HepG2 (cell line): Measurements from ENCODE around the gene MTNR1A. TPM values are rescaled to one million over a fixed set of nuclear protein-coding genes. Genes with fewer than 3 reads are reported as not detected.

Source experiments
- ATAC-seq: fragments of 200-7000 bp; cut with Tn5 transposase; 3 replicates; pipeline ENCODE4 v1.9.1; 2020; ENCODE audit warnings: mild to moderate bottlenecking, moderate library complexity
- BruUV-seq: library from RNA; stranded (reverse); fragments of 400-500 nt; replicated peaks from 2 replicates; lab custom pipeline; 2021; lab: Mats Ljungman, UMichigan
- CTCF ChIA-PET: fragments of 300-600 bp; formaldehyde crosslinking; extraction: SDS; loops from one replicate; lab custom pipeline; 2021; ENCODE audit warnings: low total read pairs, inconsistent platforms, low intra/inter-chr PET ratio; lab: Yijun Ruan, JAX
- POLR2A ChIA-PET: fragments of 350-600 bp; sonication (Branson Sonifier 250); formaldehyde crosslinking; loops from one replicate; lab custom pipeline; 2020; ENCODE audit warnings: antibody characterized with exemption, inconsistent platforms; lab: Yijun Ruan, JAX
- DNase-seq: peaks from one replicate; pipeline ENCODE4 v3.0.0-alpha.2; 2015; ENCODE audit warnings: low spot score
- FAIRE-seq: peaks from 3 replicates; lab custom pipeline; 2011; peaks lifted over from hg19 to GRCh38; lab: Jason Lieb, UNC
- H2AFZ ChIP-seq: one replicate; pipeline ENCODE4 v1.6.1; 2011; ENCODE audit warnings: low read length, inconsistent platforms
- H3K27ac ChIP-seq: fragments of 300-600 bp; 3 replicates; pipeline ENCODE4 v1.8.0; 2011; ENCODE audit warnings: mixed run types, mild to moderate bottlenecking, mixed read lengths, low read length, inconsistent platforms; ENCODE audit not compliant: insufficient read depth; ENCODE audit errors: extremely low read length
- H3K27me3 ChIP-seq, 2 experiments: fragments of 200-600 bp in 1 of 2; 2 replicates in 1 of 2; 3 replicates in 1 of 2; pipeline versions ENCODE4 v1.6.0 to v1.8.0; 2011; ENCODE audit warnings: low read length in 2 of 2, mild to moderate bottlenecking in 2 of 2, moderate library complexity in 2 of 2, inconsistent platforms in 1 of 2; ENCODE audit not compliant: insufficient read depth in 2 of 2, control insufficient read depth in 1 of 2
- H3K36me3 ChIP-seq, 2 experiments: fragments of 200-600 bp in 1 of 2; replicated peaks in 1 of 2; 2 replicates in 1 of 2; 3 replicates in 1 of 2; pipeline versions ENCODE4 v1.5.1 to v1.8.0; 2011; ENCODE audit warnings: low read length in 2 of 2, inconsistent platforms in 1 of 2; ENCODE audit not compliant: insufficient read depth in 2 of 2, control insufficient read depth in 1 of 2
- H3K4me1 ChIP-seq: 2 replicates; pipeline ENCODE4 v1.5.1; 2012; ENCODE audit warnings: low read length, inconsistent platforms; ENCODE audit not compliant: insufficient read depth
- H3K4me2 ChIP-seq: 2 replicates; pipeline ENCODE4 v1.6.0; 2011; ENCODE audit warnings: low read depth, low read length, inconsistent platforms
- H3K4me3 ChIP-seq, 3 experiments: fragments of 200-600 bp in 1 of 3; sonication (generic), shearing (Covaris generic) in 1 of 3; replicated peaks in 1 of 3; 2 replicates each; pipeline ENCODE4 v1.5.1; 2011 to 2016; ENCODE audit warnings: low read length in 3 of 3, inconsistent platforms in 2 of 3, low read depth in 2 of 3, mild to moderate bottlenecking in 2 of 3, control low read depth in 1 of 3, mixed read lengths in 1 of 3; ENCODE audit not compliant: insufficient read depth in 1 of 3
- H3K79me2 ChIP-seq: one replicate; pipeline ENCODE4 v1.6.1; 2011; ENCODE audit warnings: low read length, inconsistent platforms; ENCODE audit not compliant: insufficient read depth
- H3K9ac ChIP-seq: 2 replicates; pipeline ENCODE4 v1.6.0; 2011; ENCODE audit warnings: mild to moderate bottlenecking, low read depth, low read length, inconsistent platforms; ENCODE audit not compliant: insufficient read depth
- H3K9me3 ChIP-seq: 2 replicates; pipeline ENCODE4 v1.5.1; 2012; ENCODE audit warnings: mild to moderate bottlenecking, low read length
- H4K20me1 ChIP-seq: 2 replicates; pipeline ENCODE4 v1.6.0; 2011; ENCODE audit warnings: inconsistent platforms, mild to moderate bottlenecking, low read length, moderate library complexity; ENCODE audit not compliant: insufficient read depth
- AGO2 ChIP-seq: fragments of 200-400 bp; formaldehyde crosslinking; optimal IDR thresholded peaks from 2 replicates; pipeline ENCODE3; 2017; ENCODE audit warnings: mild to moderate bottlenecking, low read depth, low read length, moderate library complexity
- EED ChIP-seq: sonication (generic); formaldehyde crosslinking; IDR thresholded peaks from 2 replicates; pipeline ENCODE4 v1.5.0; 2020; ENCODE audit warnings: mild to moderate bottlenecking, missing genetic modification reagents
- FOXC1 ChIP-seq: sonication (generic); formaldehyde crosslinking; IDR thresholded peaks from 2 replicates; pipeline ENCODE4 v1.8.0; 2022; ENCODE audit warnings: mild to moderate bottlenecking, missing genetic modification reagents, borderline replicate concordance
- FOXM1 ChIP-seq: sonication (generic); formaldehyde crosslinking; IDR thresholded peaks from 2 replicates; pipeline ENCODE4 v1.5.0; 2020; ENCODE audit warnings: missing genetic modification reagents
- HCFC1 ChIP-seq: fragments of 150-350 bp; IDR thresholded peaks from 2 replicates; pipeline ENCODE4 v1.6.1; 2014; ENCODE audit warnings: low read depth, low read length
- MED8 ChIP-seq: sonication (generic); formaldehyde crosslinking; IDR thresholded peaks from 2 replicates; pipeline ENCODE4 v1.8.1; 2023; ENCODE audit warnings: mild to moderate bottlenecking, missing genetic modification reagents; ENCODE audit not compliant: insufficient replicate concordance
- NR2F6 ChIP-seq, 2 experiments: IDR thresholded peaks; 2 replicates each; pipeline ENCODE4 v1.6.1; 2016; ENCODE audit warnings: antibody characterized with exemption in 1 of 2, mild to moderate bottlenecking in 1 of 2
- RARA ChIP-seq: IDR thresholded peaks from 2 replicates; pipeline ENCODE4 v1.6.1; 2016; ENCODE audit warnings: missing genetic modification reagents, missing compliant biosample characterization
- SMAD1 ChIP-seq: sonication (generic); formaldehyde crosslinking; IDR thresholded peaks from 2 replicates; pipeline ENCODE4 v1.4.0; 2020; ENCODE audit warnings: missing genetic modification reagents, low read depth, mild to moderate bottlenecking, borderline replicate concordance
- ZNF256 ChIP-seq: sonication (generic); formaldehyde crosslinking; conservative IDR thresholded peaks from 2 replicates; pipeline ENCODE4 v1.4.0; 2020; ENCODE audit warnings: missing genetic modification reagents
- ZNF33A ChIP-seq: sonication (generic); formaldehyde crosslinking; IDR thresholded peaks from 2 replicates; pipeline ENCODE4 v1.5.1; 2020; ENCODE audit warnings: missing genetic modification reagents, mild to moderate bottlenecking, moderate library complexity, borderline replicate concordance
- ZNF460 ChIP-seq: sonication (generic); formaldehyde crosslinking; IDR thresholded peaks from 2 replicates; pipeline ENCODE4 v1.5.1; 2020; ENCODE audit warnings: missing genetic modification reagents, mild to moderate bottlenecking, borderline replicate concordance
- ZNF546 ChIP-seq: sonication (generic); formaldehyde crosslinking; conservative IDR thresholded peaks from 2 replicates; pipeline ENCODE4 v1.8.1; 2023; ENCODE audit warnings: mild to moderate bottlenecking, missing genetic modification reagents
- ZNF550 ChIP-seq: sonication (generic); formaldehyde crosslinking; IDR thresholded peaks from 2 replicates; pipeline ENCODE4 v1.4.0; 2020; ENCODE audit warnings: mild to moderate bottlenecking, missing genetic modification reagents, borderline replicate concordance
- WGBS: methylation state at CpG from one replicate; pipeline ENCODE4 v1.1.6; 2017; ENCODE audit warnings: low lambda C conversion rate; 5-methylcytosine and 5-hydroxymethylcytosine counted together
- in situ Hi-C: cut with HindIII; loops from 2 replicates; pipeline ENCODE4 v1.10.0; 2017; ENCODE audit warnings: low pct_unique_long_range_greater_than_20kb; ENCODE audit not compliant: extremely low pct_ligation_motif_present
- intact Hi-C: fragments of 100-400 bp; cut with micrococcal nuclease; formaldehyde crosslinking; loops from one replicate; pipeline ENCODE4 v1.10.0; 2022; ENCODE audit not compliant: unreplicated experiment
- polyA plus RNA-seq, 8 experiments: library from polyadenylated mRNA; depleted of rRNA in 3 of 8; stranded (reverse) in 7 of 8; unstranded in 1 of 8; fragments of >200 nt; fragmentation: Illumina TruSeq in 4 of 8; extraction: Trizol in 4 of 8; gene quantifications; 2 replicates each; pipeline versions ENCODE4 v1.2.1 to v1.2.3, GENCODE V29; 2011 to 2016; ENCODE audit warnings: low read depth in 4 of 8, missing spikeins in 1 of 8, mixed read lengths in 1 of 8; ENCODE audit not compliant: insufficient read depth in 1 of 8
- total RNA-seq, 5 experiments: library from RNA; depleted of rRNA; stranded (reverse); fragments of >200 nt; fragmentation: Illumina TruSeq; extraction: Trizol; gene quantifications; 2 replicates each; pipeline ENCODE4 v1.2.3, GENCODE V29; 2016; ENCODE audit warnings: low read depth in 1 of 5
- TF ChIP-seq, protein P1 (sequence below): IDR thresholded peaks from 2 replicates; pipeline ENCODE4 v1.6.1; 2018; ENCODE audit warnings: missing genetic modification reagents
- TF ChIP-seq, protein P2 (sequence below): sonication (generic); formaldehyde crosslinking; IDR thresholded peaks from 2 replicates; pipeline ENCODE4 v1.5.1; 2020; ENCODE audit warnings: missing genetic modification reagents, mild to moderate bottlenecking, borderline replicate concordance

MTNR1A gene
- total and polyA plus RNA-seq, 2 of the 13 experiments (the other 11 are each of a cell fraction or from before 2014, with no cell fraction given) = not detected

DNA sequence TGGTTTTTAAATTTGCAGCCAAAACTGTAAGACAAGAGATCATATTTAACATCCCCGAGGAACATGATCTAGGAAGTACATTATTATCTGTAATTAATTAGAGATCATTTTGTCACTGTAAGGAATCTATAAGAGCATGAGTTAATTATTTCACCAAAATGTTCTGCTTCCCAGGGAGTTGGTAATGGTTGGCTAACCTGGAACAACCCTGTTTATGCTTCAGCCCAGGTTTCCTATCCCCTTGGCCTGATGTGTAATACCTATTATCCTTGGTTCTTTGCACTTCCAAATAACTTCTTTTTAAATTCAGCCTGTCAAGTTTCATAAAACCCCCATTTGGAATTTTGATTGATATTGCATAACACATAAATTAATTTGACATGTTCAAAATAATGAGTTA lies 6.4 kb upstream of the MTNR1A start:
- CTCF ChIA-PET = no interaction called here
- in situ Hi-C loops = no loop called here

More for the DNA sequence above, 6.4 kb upstream of the MTNR1A start:
- ATAC-seq = no peak
- intact Hi-C loops = no loop called here
- no peak overlapping the region for H3K4me3 ChIP-seq
- H3K79me2 ChIP-seq = no peaks in the 10 kb centered on the region
- no peaks in the 10 kb centered on the region for H3K4me1 ChIP-seq
- H3K9ac ChIP-seq = no peak overlapping the region
- no peak overlapping the region for H3K27ac ChIP-seq
- no peak for FAIRE-seq
- H3K36me3 ChIP-seq = no peaks in the 10 kb centered on the region
- no peak for DNase-seq
- no peak for TF ChIP-seq ZNF550 (CRISPR knock-in tag)
- TF ChIP-seq NR2F6 (IDR thresholded peaks at IDR 0.05) = no peak
- TF ChIP-seq NR2F6 (CRISPR knock-in tag; IDR thresholded peaks at IDR 0.05) = no peak
- TF ChIP-seq RARA (CRISPR knock-in tag) = no peak
- TF ChIP-seq FOXM1 = no peak
- TF ChIP-seq ZNF256 (CRISPR knock-in tag) = no peak
- TF ChIP-seq EED (CRISPR knock-in tag) = no peak
- TF ChIP-seq FOXC1 (CRISPR knock-in tag) = no peak
- no peak for TF ChIP-seq ZNF33A (CRISPR knock-in tag)
- TF ChIP-seq, protein P1, sequence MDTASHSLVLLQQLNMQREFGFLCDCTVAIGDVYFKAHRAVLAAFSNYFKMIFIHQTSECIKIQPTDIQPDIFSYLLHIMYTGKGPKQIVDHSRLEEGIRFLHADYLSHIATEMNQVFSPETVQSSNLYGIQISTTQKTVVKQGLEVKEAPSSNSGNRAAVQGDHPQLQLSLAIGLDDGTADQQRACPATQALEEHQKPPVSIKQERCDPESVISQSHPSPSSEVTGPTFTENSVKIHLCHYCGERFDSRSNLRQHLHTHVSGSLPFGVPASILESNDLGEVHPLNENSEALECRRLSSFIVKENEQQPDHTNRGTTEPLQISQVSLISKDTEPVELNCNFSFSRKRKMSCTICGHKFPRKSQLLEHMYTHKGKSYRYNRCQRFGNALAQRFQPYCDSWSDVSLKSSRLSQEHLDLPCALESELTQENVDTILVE (CRISPR knock-in tag) = no peak
- TF ChIP-seq ZNF546 (CRISPR knock-in tag) = no peak
- no peak for TF ChIP-seq AGO2
- TF ChIP-seq ZNF460 (CRISPR knock-in tag) = no peak
- TF ChIP-seq, protein P2, sequence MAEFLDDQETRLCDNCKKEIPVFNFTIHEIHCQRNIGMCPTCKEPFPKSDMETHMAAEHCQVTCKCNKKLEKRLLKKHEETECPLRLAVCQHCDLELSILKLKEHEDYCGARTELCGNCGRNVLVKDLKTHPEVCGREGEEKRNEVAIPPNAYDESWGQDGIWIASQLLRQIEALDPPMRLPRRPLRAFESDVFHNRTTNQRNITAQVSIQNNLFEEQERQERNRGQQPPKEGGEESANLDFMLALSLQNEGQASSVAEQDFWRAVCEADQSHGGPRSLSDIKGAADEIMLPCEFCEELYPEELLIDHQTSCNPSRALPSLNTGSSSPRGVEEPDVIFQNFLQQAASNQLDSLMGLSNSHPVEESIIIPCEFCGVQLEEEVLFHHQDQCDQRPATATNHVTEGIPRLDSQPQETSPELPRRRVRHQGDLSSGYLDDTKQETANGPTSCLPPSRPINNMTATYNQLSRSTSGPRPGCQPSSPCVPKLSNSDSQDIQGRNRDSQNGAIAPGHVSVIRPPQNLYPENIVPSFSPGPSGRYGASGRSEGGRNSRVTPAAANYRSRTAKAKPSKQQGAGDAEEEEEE (CRISPR knock-in tag) = no peak
- no peak for TF ChIP-seq HCFC1
- TF ChIP-seq MED8 (CRISPR knock-in tag) = no peak
- TF ChIP-seq SMAD1 (CRISPR knock-in tag) = no peak
- H3K9me3 ChIP-seq = no peaks in the 10 kb centered on the region
- WGBS = 0% methylated on average over 1 of the region's 1 CpG
- no peak overlapping the region for H3K4me2 ChIP-seq
- BruUV-seq = no TSS peak
- peaks cover 0 to 6% of the 10 kb centered on the region in 2 experiments; a peak in 1 of 5 replicates for H3K27me3 ChIP-seq
- POLR2A ChIA-PET = no interaction called here
- H4K20me1 ChIP-seq = no peaks in the 10 kb centered on the region
- no peak overlapping the region for H2AFZ ChIP-seq
